ENCODE measurements around the gene PANX2.
A peak's percentile ranks its signal among the peaks of the same experiment; 100 is the strongest.

PANX2 gene

GRCh38 chr22:50184902-50185374 lies 14.4 kb downstream of the PANX2 start:
- no peak for DNase-seq (ENCODE audit: low read depth)

GRCh38 chr22:50185375-50186087 lies 15.0 kb downstream of the PANX2 start, which contains the start of gene TRABD:
TRABD (plus strand) TSS chr22:50185913; CDS start chr22:50193061, 7,148 bp downstream.
- DNase-seq (ENCODE audit: low read depth) = peak; percentile 85

GRCh38 chr22:50186181-50186714 lies 15.7 kb downstream of the PANX2 start:
- no peak for DNase-seq (ENCODE audit: low read depth)

- DNase-seq (ENCODE audit: low read depth) = no peak
These were observed 16.4 kb downstream of the PANX2 start for GRCh38 chr22:50186761-50187523.

GRCh38 chr22:50188356-50188755 lies 17.8 kb downstream of the PANX2 start:
- DNase-seq (ENCODE audit: low read depth) = no peak

GRCh38 chr22:50189184-50189848 lies 18.8 kb downstream of the PANX2 start:
- no peak for DNase-seq (ENCODE audit: low read depth)

- no peak for DNase-seq (ENCODE audit: low read depth)
These were observed 19.3 kb downstream of the PANX2 start for GRCh38 chr22:50189849-50190181.

- peak; percentile 60 for DNase-seq (ENCODE audit: low read depth)
These were observed 19.8 kb downstream of the PANX2 start for GRCh38 chr22:50190182-50190940.

- DNase-seq (ENCODE audit: low read depth) = peak; percentile 59
These were observed 20.6 kb downstream of the PANX2 start for GRCh38 chr22:50190941-50191741.

GRCh38 chr22:50192436-50193204 lies 22.1 kb downstream of the PANX2 start:
- no peak for DNase-seq (ENCODE audit: low read depth)

GRCh38 chr22:50193621-50194020 lies 23.1 kb downstream of the PANX2 start:
- DNase-seq (ENCODE audit: low read depth) = no peak

GRCh38 chr22:50194037-50194805 lies 23.7 kb downstream of the PANX2 start:
- DNase-seq (ENCODE audit: low read depth) = no peak

- DNase-seq (ENCODE audit: low read depth) = no peak
These were observed 25.7 kb downstream of the PANX2 start for GRCh38 chr22:50196256-50196655.

- DNase-seq (ENCODE audit: low read depth) = no peak
These were observed 26.7 kb downstream of the PANX2 start for GRCh38 chr22:50197000-50197800.

GRCh38 chr22:50197856-50198623 lies 27.5 kb downstream of the PANX2 start:
- DNase-seq (ENCODE audit: low read depth) = no peak

GRCh38 chr22:50198624-50199017 lies 28.1 kb downstream of the PANX2 start:
- DNase-seq (ENCODE audit: low read depth) = no peak

- DNase-seq (ENCODE audit: low read depth) = no peak
These were observed 28.8 kb downstream of the PANX2 start for GRCh38 chr22:50199251-50199721.
